Liver (tissue), 3 donors: ENCODE measurements around the gene UBA6.

Source experiments
- GABPA ChIP-seq, 2 donors: IDR thresholded peaks in 1 of 2; conservative IDR thresholded peaks in 1 of 2; 2 replicates each; pipeline ENCODE4 v1.6.1; 2016; ENCODE audit warnings: antibody characterized with exemption in 2 of 2, mild to moderate bottlenecking in 1 of 2, moderate library complexity in 1 of 2
- HNF4G ChIP-seq: IDR thresholded peaks from 2 replicates; pipeline ENCODE4 v1.6.1; 2016; ENCODE audit warnings: antibody characterized with exemption
- RAD21 ChIP-seq, 2 donors: IDR thresholded peaks; 2 replicates each; pipeline ENCODE4 v1.6.1; 2016; ENCODE audit warnings: antibody characterized with exemption in 2 of 2, mild to moderate bottlenecking in 2 of 2
- SP1 ChIP-seq: IDR thresholded peaks from 2 replicates; pipeline ENCODE4 v1.6.1; 2018; ENCODE audit warnings: antibody characterized with exemption, mild to moderate bottlenecking
- TAF1 ChIP-seq: conservative IDR thresholded peaks from 2 replicates; pipeline ENCODE4 v1.6.1; 2016; ENCODE audit warnings: antibody characterized with exemption, mild to moderate bottlenecking
- YY1 ChIP-seq: IDR thresholded peaks from 2 replicates; pipeline ENCODE4 v1.6.1; 2016; ENCODE audit warnings: antibody characterized with exemption, mild to moderate bottlenecking
- TF ChIP-seq, protein P1 (sequence below): fragments of 150-350 bp; IDR thresholded peaks from 2 replicates; pipeline ENCODE4 v1.5.1; 2017; ENCODE audit warnings: improper control_type of control experiment, low read depth, low read length; ENCODE audit not compliant: missing input control
- TF ChIP-seq, protein P2 (sequence below): IDR thresholded peaks from 2 replicates; pipeline ENCODE4 v1.6.1; 2016; ENCODE audit warnings: antibody characterized with exemption, mild to moderate bottlenecking
- donor health status: healthy.
- donor health status: healthy.

DNA sequence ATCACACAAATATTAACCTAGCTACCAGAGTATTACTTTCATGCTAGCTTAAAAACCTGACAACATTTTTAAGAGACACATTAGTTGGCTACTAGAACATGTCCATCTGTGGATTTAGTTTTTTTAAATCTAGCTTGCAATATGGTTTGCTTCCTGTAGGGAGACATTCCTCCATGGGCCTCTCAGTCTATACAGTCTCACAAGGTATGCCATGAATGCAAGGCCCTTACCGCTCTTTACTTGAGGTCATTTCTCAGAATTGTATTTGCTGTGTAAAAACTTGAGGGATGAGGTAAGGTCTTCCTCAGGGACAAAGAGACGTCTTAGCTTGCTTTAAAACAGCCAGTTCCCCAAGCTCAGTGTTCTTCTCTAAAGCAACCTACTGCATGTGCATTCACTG is 26.9 kb downstream of the UBA6 start:
- TF ChIP-seq, protein P1, sequence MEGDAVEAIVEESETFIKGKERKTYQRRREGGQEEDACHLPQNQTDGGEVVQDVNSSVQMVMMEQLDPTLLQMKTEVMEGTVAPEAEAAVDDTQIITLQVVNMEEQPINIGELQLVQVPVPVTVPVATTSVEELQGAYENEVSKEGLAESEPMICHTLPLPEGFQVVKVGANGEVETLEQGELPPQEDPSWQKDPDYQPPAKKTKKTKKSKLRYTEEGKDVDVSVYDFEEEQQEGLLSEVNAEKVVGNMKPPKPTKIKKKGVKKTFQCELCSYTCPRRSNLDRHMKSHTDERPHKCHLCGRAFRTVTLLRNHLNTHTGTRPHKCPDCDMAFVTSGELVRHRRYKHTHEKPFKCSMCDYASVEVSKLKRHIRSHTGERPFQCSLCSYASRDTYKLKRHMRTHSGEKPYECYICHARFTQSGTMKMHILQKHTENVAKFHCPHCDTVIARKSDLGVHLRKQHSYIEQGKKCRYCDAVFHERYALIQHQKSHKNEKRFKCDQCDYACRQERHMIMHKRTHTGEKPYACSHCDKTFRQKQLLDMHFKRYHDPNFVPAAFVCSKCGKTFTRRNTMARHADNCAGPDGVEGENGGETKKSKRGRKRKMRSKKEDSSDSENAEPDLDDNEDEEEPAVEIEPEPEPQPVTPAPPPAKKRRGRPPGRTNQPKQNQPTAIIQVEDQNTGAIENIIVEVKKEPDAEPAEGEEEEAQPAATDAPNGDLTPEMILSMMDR, result no peak
- TF ChIP-seq TAF1 (no peak), GABPA (IDR thresholded peaks at IDR 0.05 in 1 of 2, conservative IDR thresholded peaks at IDR 0.05 in 1 of 2) (no peak), SP1 (no peak), YY1 (no peak), RAD21 (IDR thresholded peaks at IDR 0.05) (no peak), HNF4G (no peak)
- TF ChIP-seq, protein P2, sequence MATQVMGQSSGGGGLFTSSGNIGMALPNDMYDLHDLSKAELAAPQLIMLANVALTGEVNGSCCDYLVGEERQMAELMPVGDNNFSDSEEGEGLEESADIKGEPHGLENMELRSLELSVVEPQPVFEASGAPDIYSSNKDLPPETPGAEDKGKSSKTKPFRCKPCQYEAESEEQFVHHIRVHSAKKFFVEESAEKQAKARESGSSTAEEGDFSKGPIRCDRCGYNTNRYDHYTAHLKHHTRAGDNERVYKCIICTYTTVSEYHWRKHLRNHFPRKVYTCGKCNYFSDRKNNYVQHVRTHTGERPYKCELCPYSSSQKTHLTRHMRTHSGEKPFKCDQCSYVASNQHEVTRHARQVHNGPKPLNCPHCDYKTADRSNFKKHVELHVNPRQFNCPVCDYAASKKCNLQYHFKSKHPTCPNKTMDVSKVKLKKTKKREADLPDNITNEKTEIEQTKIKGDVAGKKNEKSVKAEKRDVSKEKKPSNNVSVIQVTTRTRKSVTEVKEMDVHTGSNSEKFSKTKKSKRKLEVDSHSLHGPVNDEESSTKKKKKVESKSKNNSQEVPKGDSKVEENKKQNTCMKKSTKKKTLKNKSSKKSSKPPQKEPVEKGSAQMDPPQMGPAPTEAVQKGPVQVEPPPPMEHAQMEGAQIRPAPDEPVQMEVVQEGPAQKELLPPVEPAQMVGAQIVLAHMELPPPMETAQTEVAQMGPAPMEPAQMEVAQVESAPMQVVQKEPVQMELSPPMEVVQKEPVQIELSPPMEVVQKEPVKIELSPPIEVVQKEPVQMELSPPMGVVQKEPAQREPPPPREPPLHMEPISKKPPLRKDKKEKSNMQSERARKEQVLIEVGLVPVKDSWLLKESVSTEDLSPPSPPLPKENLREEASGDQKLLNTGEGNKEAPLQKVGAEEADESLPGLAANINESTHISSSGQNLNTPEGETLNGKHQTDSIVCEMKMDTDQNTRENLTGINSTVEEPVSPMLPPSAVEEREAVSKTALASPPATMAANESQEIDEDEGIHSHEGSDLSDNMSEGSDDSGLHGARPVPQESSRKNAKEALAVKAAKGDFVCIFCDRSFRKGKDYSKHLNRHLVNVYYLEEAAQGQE, result no peak
